ENCODE results near the gene VAV3. TPM values are rescaled to one million over a fixed set of nuclear protein-coding genes. Genes with fewer than 3 reads are reported as not detected.
A peak's percentile ranks its signal among the peaks of the same experiment; 100 is the strongest.

VAV3 gene
- total RNA-seq, 1 donor from 2014 or later = 2.6 TPM

- H3K4me2 ChIP-seq (ENCODE audit: low read length) = no peak overlapping the region
- Mint-ChIP-seq H3K27ac (ENCODE audit: unreplicated experiment) (no peak overlapping the region), H3K4me3 (ENCODE audit: unreplicated experiment) (peak overlapping the region; percentile 16), H3K4me1 (ENCODE audit: low read depth, unreplicated experiment) (peaks cover 8% of the 10 kb centered on the region), H3K27me3 (ENCODE audit: low read depth, unreplicated experiment) (peaks cover 7% of the 10 kb centered on the region), H3K36me3 (ENCODE audit: low read depth, unreplicated experiment) (no peaks in the 10 kb centered on the region), H3K9me3 (ENCODE audit: unreplicated experiment) (no peaks in the 10 kb centered on the region)
- H3K79me2 ChIP-seq (ENCODE audit: insufficient read depth, low read length) = no peaks in the 10 kb centered on the region
- FAIRE-seq (no peak), DNase-seq (ENCODE audit: low read depth) (no peak)
- H3K27me3 ChIP-seq (ENCODE audit: insufficient read depth, low read length) = peaks cover 25% of the 10 kb centered on the region
- no peaks in the 10 kb centered on the region for H3K36me3 ChIP-seq (ENCODE audit: insufficient read depth, low read length)
- H3K27ac ChIP-seq (ENCODE audit: low read depth, low read length) = no peak overlapping the region
- peaks cover 16% of the 10 kb centered on the region for H3K4me1 ChIP-seq (ENCODE audit: insufficient read depth, low read length)
- H4K20me1 ChIP-seq (ENCODE audit: insufficient read depth, low read length) = no peaks in the 10 kb centered on the region
- no peak overlapping the region for H3K9ac ChIP-seq (ENCODE audit: low read length)
- no peak overlapping the region for H3K4me3 ChIP-seq (ENCODE audit: insufficient read depth, low read depth, low read length)
- H2AFZ ChIP-seq (ENCODE audit: low read depth, low read length) = no peak overlapping the region
- TF ChIP-seq EZH2 (IDR thresholded peaks at IDR 0.05; ENCODE audit: insufficient read depth, low read length) (no peak), CTCF (IDR thresholded peaks at IDR 0.05; ENCODE audit: insufficient read depth, low read depth, low read length) (no peak)
- H3K9me3 ChIP-seq (ENCODE audit: insufficient read depth, low read depth, low read length) = no peaks in the 10 kb centered on the region
These were observed 1.6 kb upstream of the VAV3 start for GRCh38 chr1:107966550-107966949.

GRCh38 chr1:107964336-107965109, 457 bp downstream of the VAV3 start:
- Histone ChIP-seq H3K4me1 (ENCODE audit: insufficient read depth, low read length) (peaks cover 16% of the 10 kb centered on the region), H3K27ac (ENCODE audit: low read depth, low read length) (no peak overlapping the region), H3K4me2 (ENCODE audit: low read length) (peak overlapping the region; percentile 98), H3K27me3 (ENCODE audit: insufficient read depth, low read length) (peaks cover 22% of the 10 kb centered on the region), H3K9me3 (ENCODE audit: insufficient read depth, low read depth, low read length) (no peaks in the 10 kb centered on the region), H3K4me3 (ENCODE audit: insufficient read depth, low read depth, low read length) (peak overlapping the region; percentile 63), H3K79me2 (ENCODE audit: insufficient read depth, low read length) (no peaks in the 10 kb centered on the region), H3K36me3 (ENCODE audit: insufficient read depth, low read length) (no peaks in the 10 kb centered on the region), H3K9ac (ENCODE audit: low read length) (peak overlapping the region; percentile 1), H2AFZ (ENCODE audit: low read depth, low read length) (peak overlapping the region; percentile 42), H4K20me1 (ENCODE audit: insufficient read depth, low read length) (no peaks in the 10 kb centered on the region)
- TF ChIP-seq EZH2 (IDR thresholded peaks at IDR 0.05; ENCODE audit: insufficient read depth, low read length) (peak; percentile 56), CTCF (IDR thresholded peaks at IDR 0.05; ENCODE audit: insufficient read depth, low read depth, low read length) (no peak)
- peak overlapping the region; percentile 85 for H3K4me3 Mint-ChIP-seq (ENCODE audit: unreplicated experiment)
- H3K4me1 Mint-ChIP-seq (ENCODE audit: low read depth, unreplicated experiment) = peaks cover 8% of the 10 kb centered on the region
- H3K9me3 Mint-ChIP-seq (ENCODE audit: unreplicated experiment) = peaks cover under 1% of the 10 kb centered on the region
- H3K27ac Mint-ChIP-seq (ENCODE audit: unreplicated experiment) = peak overlapping the region; percentile 34
- peak; percentile 14 for DNase-seq (ENCODE audit: low read depth)
- H3K36me3 Mint-ChIP-seq (ENCODE audit: low read depth, unreplicated experiment) = no peaks in the 10 kb centered on the region
- no peak for FAIRE-seq
- H3K27me3 Mint-ChIP-seq (ENCODE audit: low read depth, unreplicated experiment) = peaks cover 6% of the 10 kb centered on the region

Measured in astrocyte (in vitro differentiated cells and primary cell).